ENCODE results near the gene PRKAR1B.

DNA sequence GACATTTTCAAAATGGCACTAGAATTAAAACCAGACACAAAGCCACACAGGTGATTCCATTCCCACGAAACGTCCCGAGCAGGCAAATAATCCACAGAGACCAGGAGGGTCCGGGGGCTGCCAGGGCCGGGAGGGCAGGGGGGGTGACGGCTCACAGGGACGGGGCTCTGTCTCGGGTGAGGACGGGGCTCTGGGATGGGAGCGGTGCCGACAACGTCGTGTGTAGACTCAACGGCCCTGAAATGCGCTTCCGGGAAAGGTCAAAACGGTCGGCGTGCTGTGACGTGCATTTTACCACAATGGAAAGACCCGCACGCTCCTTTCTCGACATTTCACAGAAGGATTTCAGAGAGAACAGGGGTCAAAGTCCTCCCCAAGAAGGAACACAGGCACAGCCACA, 144.2 kb downstream of the PRKAR1B start:
- TF ChIP-seq, protein P1, sequence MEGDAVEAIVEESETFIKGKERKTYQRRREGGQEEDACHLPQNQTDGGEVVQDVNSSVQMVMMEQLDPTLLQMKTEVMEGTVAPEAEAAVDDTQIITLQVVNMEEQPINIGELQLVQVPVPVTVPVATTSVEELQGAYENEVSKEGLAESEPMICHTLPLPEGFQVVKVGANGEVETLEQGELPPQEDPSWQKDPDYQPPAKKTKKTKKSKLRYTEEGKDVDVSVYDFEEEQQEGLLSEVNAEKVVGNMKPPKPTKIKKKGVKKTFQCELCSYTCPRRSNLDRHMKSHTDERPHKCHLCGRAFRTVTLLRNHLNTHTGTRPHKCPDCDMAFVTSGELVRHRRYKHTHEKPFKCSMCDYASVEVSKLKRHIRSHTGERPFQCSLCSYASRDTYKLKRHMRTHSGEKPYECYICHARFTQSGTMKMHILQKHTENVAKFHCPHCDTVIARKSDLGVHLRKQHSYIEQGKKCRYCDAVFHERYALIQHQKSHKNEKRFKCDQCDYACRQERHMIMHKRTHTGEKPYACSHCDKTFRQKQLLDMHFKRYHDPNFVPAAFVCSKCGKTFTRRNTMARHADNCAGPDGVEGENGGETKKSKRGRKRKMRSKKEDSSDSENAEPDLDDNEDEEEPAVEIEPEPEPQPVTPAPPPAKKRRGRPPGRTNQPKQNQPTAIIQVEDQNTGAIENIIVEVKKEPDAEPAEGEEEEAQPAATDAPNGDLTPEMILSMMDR (conservative IDR thresholded peaks at IDR 0.05): no peak
- TF ChIP-seq ZFX (IDR thresholded peaks at IDR 0.05): no peak

Data from C4-2B (cell line).